HG03135 (cell line): Measurements from ENCODE around the gene MAP3K8.
A peak's percentile ranks its signal among the peaks of the same experiment; 100 is the strongest.
"Not testable (repeated sequence)": the region's sequence is repeated elsewhere in the genome, so short reads cannot be mapped to it uniquely, and the experiment has no call there.

ENCODE experiments used
- ATAC-seq: cut with Tn5 transposase; IDR thresholded peaks from one replicate; pipeline ENCODE4 v1.9.1; 2021; ENCODE audit warnings: mild to moderate bottlenecking, moderate library complexity; ENCODE audit not compliant: unreplicated experiment

MAP3K8 gene

DNA sequence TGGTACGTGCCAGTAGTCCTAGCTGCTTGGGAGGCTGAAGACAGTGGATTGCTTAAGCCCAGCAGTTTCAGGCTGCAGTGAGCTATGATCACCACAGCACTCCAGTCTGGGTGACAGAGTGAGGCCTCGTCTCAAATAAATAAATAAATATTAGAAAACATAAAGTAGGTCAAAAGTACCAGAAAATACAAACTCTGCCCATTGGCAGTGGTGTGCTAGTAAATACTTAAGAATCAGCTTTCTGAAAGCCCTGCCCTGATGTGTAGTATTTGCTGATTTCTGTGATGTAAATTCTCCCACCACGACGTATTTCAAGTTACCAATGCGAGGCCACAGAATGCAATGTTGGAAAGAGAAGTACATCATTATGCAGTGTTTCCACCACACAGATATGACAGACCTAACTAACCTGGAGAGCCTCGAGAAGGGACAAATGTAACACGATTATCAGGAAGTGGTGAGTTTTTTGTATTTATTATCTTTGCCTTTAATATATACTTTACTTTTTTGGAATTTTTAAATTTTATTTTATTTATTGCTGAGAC, 11.8 kb upstream of the MAP3K8 start:
- no peak for ATAC-seq

DNA sequence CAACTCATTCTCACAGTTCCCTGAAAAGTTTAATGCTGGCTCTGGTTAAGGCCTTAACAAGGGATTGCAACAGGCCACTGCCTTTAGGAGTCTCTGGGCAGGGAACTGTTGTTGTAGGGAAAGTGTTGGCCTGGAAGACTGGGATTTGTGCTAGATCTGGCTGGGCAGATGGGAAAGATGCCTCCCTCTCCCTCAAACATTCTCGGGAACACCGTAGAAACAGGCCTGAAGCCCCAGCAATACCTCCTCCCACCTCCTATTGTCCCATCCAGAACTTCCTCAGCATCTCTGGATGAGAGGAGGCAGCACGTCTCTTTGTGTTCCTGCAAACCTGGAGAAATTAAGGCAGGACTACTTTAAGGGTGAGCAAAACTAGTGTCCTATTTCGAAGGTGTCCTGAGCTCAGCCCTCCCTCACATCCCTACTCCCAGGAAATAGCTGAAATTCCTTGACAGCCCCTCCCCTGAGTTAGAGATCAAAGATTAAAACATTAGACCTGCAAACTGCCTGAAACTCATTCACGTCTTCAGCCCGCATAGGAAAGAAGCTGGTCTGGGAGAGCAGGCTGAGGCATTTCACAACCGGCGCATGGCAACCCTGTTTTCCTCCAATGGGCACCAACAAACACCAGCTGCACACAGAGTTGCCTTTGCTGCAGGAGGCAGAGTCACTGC, 10.9 kb upstream of the MAP3K8 start:
- no peak for ATAC-seq

DNA sequence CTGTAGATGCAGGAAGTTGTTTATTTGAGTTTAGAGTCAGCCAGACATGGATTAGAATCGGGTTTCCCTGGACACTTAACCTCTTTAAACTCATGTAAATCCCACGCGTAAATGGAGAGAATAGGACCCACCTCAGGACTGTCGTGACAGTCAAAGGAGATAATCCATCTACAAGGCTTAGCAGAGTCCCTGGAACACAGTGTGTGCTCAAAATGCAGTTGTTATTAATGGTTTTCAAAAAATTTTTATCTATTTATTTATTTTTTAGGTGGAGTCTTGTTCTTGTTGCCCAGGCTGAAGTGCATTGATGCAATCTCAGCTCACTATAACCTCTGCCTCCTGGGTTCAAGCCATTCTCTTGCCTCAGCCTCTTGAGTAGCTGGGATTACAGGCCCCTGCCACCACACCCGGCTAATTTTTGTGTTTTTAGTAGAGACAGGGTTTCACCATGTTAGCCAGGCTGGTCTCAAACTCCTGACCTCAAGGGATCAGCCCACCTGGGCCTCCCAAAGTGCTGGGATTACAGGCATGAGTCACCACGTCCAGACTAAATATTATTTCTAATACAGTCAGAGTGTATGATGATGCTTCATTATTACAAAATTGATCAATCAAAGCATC, 10.2 kb upstream of the MAP3K8 start:
- ATAC-seq = not testable (repeated sequence)

DNA sequence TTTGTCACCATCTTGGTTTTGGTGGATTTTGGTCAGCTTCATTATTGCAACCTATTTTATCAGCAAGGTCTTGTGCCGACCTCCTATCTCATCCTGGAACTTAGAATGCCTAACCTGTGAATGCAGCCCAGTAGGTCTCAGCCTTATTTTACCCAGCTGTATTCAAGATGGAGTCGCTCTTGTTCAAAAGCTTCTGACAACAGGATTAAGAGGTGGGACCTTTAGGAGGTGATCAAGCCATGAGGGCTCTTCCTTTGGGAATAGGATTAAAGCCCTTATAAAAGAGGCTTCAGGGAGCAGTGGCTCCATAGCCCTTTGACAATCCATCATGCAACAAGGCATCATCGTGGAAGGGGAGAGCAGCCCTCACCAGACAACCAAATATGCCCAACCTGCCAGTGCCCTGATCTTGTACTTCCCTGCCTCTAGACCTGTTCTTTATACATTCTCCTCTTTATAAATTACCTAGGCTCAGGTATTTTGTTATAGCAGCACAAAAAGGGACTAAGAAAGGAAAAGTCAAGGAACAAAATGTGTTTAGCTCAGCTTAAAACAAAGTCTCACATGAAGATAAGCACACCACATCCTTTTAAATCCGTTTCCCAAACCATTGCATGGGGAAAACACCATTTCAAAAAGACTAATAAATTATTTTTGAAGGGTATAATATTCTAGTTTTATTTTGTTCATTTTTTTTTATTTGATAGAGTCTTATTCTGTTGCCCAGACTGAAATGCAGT, 8.5 kb upstream of the MAP3K8 start:
- no peak for ATAC-seq

DNA sequence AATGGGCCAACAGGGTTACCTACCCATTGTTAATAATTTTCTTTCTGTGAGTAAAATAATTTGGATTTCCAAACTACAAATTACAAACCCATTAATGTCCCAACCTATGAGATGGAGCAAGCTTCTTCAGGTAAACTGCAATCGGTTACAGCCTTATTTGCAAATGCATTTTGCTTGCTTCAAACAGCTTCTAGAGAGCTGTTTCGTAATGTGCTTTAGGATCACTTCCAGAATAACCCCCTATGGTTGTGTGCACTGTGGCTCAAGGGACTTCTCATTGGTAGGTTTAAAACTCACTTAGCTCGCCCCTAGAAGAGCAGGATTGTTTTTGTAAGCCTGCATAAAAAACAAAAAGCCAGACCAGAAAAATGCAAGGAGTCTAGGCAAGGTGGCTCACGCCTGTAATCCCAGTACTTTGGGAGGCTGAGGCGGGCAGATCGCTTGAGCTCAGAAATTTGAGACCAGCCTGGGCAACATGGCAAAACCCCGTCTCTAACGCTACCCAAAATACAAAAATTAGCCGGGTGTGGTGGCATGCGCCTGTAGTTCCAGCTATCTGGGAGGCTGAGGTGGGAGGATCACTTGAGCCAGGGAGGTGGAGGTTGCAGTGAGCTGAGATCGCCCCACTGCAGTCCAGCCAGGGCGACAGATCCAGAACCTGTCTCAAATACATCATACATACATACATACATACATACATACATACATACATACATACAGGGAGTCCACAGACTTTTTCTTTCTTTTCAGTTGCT, 3.3 kb upstream of the MAP3K8 start:
- ATAC-seq = no peak

DNA sequence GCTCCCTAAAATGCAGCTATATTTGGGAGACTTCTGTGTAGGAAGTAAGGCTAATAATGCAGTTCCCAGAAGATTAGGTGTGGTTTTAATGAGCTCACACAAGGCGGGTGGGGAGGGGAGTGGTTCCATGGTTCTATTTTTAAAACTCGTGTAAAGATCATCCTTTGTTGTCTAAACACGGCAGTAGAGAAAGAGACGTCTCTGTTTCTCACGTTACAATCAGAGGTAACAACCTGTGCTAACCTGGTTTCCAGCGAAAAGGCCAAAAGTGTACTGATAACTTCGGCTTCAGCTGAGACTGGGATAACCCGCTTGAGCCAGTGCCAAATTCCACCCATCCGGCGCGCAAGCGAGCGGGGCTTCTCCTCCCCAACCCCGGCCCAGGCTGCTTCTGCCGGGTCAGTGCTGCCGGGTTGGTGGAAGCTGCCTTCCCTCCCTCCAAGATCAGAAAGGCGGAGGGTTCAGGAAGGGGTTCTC, 2.5 kb upstream of the MAP3K8 start:
- no peak for ATAC-seq

DNA sequence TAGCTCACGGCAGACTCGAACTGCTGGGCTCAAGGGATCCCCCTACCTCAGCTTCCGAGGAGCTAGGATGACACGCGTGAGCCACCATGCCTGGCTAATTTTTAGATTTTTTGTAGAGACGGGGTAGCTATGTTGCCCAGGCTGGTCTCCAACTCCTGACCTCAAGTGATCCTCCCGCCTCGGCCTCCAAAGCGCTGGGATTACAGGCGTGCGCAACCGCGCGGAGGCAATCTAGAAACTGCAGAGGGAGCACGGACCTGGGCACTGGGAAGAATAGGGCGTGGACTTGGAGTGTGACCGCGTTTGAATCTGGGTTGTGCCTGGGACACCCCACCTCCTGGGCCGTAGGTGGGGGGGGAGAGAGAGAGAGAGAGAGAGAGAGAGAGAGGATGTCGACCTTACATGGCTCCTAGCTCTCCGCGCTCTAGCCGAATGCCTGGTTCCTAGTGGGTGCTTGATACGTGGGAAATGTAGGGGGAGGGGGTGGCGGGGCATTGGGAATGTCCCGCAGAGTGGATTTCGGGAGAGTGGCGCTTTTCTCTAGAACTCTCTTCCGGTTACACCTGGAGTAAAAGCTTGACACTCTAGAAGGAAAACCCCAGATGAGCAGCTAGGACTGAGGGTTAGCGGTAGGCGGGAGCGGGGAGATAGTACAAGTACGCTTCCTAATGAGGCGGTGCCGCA, 1.2 kb upstream of the MAP3K8 start:
- ATAC-seq = peak; percentile 3

DNA sequence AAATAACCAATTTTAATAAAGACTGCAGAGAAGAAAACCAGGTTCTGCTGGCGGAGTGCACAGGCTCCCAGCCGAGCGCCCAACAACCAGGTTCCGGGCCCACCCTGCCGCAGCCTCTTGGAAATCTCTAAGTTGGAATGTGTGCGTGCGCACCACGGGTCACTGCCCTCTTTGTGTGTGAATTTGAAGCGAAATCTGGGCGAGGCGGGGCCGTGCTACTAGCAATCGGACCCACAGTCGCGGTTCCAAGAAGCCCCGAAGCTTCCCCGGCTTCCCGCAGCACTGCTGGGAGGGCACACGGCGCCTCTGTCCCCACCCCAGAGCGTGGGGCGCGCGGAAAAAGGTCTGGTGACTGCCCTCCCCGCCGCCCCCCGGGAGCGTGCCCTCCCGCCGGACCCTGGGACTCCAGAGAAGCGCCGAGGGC, 666 bp upstream of the MAP3K8 start:
- peak; percentile 13 for ATAC-seq

DNA sequence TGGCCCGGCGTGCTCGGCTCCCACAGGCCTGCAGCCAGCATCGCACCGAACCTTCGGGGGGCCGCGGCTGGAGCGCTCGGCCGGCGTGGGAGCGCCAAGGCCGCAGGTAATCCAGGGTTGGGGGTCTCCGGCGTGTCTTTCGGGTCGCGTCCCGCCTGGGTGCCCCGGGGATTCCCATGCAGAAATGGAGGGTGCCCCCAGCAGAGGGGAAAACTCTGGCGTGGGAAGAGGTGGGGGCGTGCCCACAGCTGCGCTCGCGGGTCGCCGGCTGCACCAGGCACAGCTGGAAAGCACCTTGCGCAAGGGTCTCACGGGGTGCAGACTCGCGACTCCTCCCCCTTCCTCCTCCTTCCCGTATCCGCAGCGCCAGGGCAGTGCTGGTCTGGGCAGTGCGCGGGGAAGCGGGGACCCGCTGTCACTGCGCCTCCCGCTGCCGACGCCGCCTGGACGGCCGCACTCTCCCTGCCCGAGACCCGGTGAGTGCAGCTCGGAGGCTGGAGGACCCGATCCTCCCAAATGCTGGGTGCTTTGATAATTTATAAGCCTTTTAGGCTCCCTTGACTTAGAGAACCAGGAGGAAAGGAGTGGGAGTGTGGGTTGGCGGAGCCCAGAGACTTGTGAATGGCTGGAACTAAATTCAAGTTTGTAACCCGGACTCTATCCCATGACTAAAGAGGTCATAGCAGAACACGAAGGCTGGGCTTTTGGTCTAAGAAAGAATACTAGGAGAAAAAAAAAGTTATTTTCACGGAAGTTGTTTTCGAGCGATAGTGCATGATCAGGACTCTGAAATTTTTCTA, 489 bp downstream of the MAP3K8 start:
- ATAC-seq = peak; percentile 47

DNA sequence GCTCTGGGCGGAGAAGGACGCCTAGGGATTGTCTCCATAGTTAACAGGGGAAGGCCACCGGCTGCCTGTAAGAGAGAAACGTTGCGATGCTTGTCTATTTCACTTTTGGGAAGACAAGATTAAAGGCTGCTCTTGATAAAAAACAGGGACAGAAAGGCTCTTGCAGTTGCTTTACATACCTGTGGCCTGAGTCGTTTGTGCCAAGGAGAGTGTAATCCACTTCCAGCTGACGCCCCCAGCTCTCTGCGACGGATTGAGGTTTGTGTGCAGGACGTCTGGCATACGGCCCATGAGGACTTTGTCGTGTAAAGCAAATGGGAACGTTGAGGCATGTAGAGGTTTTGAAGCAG, 1.1 kb downstream of the MAP3K8 start:
- no peak for ATAC-seq

DNA sequence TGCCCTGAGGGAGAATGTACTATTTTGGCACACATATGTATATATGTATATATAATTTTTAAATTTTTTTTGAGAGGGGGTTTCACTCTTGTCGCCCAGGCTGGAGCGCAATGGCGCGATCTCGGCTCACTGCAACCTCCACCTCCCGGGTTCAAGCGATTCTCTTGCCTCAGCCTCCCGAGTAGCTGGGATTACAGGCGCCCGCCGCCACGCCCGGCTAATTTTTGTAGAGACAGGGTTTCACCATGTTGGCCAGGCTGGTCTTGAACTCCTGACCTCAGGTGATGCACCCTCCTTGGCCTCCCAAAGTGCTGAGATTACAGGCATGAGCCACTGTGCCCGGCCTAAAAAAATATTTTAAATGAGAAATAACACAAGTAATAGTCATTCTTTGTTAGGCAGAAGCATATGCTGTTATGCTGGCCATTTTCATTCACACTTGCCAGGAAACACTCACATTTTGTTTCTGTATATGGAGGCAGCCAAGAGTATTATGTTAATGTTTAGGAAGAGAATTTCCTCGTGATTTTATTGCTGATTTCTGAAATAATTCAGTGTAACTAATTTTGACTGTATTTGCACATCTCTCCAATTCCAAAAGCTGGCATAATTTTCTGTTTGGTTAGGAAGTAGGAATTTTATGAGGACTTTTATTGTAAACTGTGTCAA, 1.6 kb downstream of the MAP3K8 start:
- not testable (repeated sequence) for ATAC-seq

DNA sequence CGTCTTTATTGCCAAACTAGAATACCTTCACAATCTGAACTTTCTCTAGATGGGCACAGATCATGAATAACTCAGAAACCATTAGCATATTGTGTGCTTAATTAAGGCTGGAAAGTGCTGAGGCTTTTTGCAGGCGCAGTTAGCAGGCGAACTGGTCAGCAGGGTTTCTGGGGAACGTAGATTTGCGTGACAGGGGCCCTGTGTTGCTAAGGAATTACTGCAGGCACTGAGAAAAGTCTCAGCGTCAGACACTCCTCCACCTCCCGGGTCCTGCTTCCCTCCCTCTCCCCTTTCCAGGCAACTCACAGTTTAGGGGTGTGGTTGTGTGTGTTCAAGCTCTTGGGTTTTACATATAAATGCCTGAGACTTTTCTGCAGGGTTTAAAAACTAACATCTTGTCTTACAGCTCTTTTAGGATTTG, 2.2 kb downstream of the MAP3K8 start:
- no peak for ATAC-seq

DNA sequence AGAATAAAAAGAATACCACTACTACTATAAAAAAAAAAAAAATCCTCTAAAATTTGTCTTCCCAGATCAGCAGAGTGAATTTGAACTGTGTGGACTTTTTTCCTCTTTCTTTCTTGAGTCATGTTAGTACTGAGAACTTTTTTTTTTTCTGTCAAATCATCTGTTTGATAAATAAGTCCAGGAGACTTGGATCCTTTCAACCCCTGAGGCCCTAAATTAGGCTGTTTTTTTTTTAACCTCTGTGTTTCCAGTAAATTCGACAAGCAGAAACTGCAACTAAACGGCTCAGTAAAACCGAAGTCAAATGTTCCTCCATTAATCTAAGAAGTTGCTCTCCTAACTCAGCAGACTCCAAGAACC, 2.7 kb downstream of the MAP3K8 start:
- no peak for ATAC-seq

DNA sequence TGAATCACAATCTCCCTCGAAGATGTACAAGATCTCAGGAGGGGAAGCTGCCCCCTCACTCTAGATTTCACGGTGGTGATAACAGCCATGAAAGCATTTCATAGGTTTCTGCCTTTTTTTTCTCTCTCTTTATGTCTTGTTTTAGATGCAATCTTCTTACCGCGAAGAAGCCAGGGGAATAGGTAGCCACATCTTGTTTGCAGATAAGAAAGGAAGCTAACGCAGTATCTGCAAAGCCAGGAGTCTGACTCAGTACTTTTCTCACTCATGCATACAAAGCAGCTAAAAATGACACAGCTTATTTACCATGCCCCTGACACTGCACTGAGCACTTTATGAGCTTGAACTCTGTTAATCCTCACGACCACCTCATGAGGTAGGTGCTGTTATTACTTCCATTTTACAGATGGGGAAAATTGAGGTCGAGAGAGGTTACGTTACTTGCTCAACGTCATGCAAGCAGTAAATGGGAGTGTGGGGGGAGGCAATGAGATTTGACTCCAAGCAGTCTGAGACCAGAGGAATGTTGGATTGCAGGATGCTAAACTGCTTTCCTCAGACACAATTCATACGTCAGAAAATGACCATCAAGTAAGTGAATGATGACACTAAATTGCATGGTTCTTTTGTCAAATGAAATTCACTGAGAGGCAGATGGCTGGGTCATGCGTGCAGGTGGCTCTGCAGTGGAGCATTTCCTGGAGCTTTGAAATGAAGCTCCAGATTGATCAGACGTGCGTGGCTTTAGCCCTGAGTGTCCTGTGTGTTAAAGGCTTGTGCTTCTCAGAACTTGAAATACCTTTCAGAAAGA, 3.3 kb downstream of the MAP3K8 start:
- no peak for ATAC-seq

DNA sequence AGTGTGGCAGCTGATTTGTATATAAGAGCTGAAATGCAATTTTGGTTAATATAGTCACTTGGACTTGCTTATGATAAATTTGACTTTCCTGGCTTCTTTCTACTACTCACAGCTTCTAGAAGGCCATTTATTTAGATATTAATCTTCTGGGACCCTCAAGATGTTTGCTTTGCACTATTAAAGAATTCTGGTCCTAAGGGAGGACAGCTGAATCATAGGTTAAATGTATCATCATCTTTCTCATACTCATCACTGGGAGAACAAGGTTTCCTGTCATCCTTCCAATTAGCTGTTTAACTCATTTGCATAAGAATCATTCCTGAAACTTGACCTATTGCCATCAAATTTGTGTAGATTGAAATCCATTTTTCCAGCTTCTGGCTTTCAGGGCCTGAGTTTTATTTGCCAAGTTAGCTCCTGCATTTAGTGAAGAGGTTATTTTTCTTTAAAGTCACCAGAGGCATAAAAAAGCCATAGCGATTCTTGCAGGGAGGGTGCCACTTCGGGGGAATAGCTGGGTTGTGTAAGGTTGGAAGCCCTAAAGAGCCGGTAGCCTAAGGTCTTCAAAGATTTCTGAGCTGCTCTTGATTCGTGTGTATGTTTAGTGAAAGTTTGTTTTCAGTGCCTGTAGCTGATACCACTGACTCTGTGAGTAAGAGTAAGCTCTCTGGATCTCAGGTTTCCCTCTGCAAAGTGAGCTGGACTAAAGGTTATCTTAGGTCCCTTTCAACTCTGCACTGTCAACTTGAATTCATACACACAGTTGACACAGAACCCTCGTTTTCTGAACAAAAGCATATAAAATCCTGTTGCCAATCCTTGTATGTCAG, 4.3 kb downstream of the MAP3K8 start:
- no peak for ATAC-seq

DNA sequence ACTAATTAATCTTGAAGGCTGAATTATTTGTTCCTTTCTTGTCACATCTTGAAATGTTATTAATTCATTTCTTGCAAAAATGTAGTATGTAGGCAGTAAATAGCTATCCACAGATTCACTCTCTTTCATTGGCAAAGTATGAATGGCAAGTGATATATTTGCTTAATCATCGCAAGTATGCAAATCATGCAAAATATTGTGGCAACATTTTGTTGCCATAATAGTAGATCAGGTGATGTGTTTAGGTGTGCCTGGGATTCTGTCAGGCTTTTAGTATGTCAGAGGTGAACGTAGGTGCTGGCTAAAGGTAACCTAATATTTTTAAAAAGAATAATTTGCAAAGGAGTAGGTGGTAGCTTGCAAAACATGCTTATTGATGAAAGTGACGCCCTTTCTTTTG, 5.9 kb downstream of the MAP3K8 start:
- ATAC-seq = no peak

DNA sequence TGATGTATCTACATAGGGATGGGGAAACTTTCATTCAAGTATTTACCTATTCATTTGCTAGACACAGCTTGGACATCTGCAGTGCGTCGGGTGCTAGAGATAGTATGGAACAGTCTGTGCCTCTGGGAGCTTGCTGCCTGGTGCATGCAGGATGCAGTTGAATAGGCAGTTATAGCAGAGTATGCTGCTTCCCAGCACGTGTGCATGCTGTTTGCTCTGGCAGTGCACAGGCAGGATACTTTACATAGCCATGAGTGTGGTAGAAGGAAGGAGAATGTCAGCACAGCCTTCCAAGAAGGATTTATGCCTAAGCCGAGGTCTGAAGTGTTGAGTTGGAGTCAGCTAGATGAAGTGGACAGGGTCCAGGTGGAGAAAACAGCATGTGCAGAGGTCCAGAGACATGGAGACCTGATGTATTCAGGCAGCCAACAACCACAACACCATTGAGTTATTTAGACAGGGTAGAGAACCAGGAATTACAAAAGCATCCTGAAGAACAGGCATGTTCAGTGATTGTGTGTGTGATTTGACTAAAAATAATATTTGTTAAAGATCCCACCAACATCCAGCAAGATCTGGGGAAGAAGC, 8.1 kb downstream of the MAP3K8 start:
- no peak for ATAC-seq
